Endothelial cell of umbilical vein (primary cell): ENCODE results near the gene NPIPA1. TPM values are rescaled to one million over a fixed set of nuclear protein-coding genes. Genes with fewer than 3 reads are reported as not detected.
"Not testable (repeated sequence)": the region's sequence is repeated elsewhere in the genome, so short reads cannot be mapped to it uniquely, and the experiment has no call there.

ENCODE experiments used
- BruUV-seq: library from RNA; stranded (reverse); fragments of 400-500 nt; replicated peaks from 2 replicates; lab custom pipeline; 2021; lab: Mats Ljungman, UMichigan
- CTCF ChIA-PET: fragments of 300-600, 350-600 bp; sonication (Branson Sonifier 250); formaldehyde crosslinking; loops from one replicate; lab custom pipeline; 2021; ENCODE audit warnings: antibody characterized with exemption, inconsistent platforms; lab: Charles Lee
- POLR2A ChIA-PET: fragments of 300-600, 350-600 bp; sonication (Branson Sonifier 250); formaldehyde crosslinking; loops from one replicate; lab custom pipeline; 2021; ENCODE audit warnings: antibody characterized with exemption, inconsistent platforms; lab: Charles Lee
- DNase-seq: peaks from one replicate; pipeline ENCODE4 v3.0.0-alpha.2; 2011; ENCODE audit warnings: low read depth, low spot score
- FAIRE-seq: peaks from 2 replicates; lab custom pipeline; 2011; peaks lifted over from hg19 to GRCh38; lab: Jason Lieb, UNC
- H2AFZ ChIP-seq: 2 replicates; pipeline ENCODE4 v1.6.0; 2012; ENCODE audit warnings: low read depth, low read length, control low read depth, inconsistent platforms
- H3K27ac ChIP-seq: 2 replicates; pipeline ENCODE4 v1.5.1; 2011; ENCODE audit warnings: low read depth, mild to moderate bottlenecking, control low read depth, low read length, moderate library complexity; ENCODE audit not compliant: insufficient read depth
- H3K27me3 ChIP-seq, 2 experiments: 2 replicates each; pipeline versions ENCODE4 v1.6.0 to v1.6.1; 2011; ENCODE audit warnings: low read length in 2 of 2, mixed read lengths in 1 of 2; ENCODE audit not compliant: control insufficient read depth in 2 of 2, insufficient read depth in 2 of 2
- H3K36me3 ChIP-seq, 2 experiments: 2 replicates in 1 of 2; 3 replicates in 1 of 2; pipeline ENCODE4 v1.5.1; 2011; ENCODE audit warnings: low read length in 2 of 2, mild to moderate bottlenecking in 1 of 2, moderate library complexity in 1 of 2; ENCODE audit not compliant: control insufficient read depth in 2 of 2, insufficient read depth in 2 of 2; ENCODE audit errors: extremely low read depth in 1 of 2
- H3K4me1 ChIP-seq: 3 replicates; pipeline ENCODE4 v1.5.1; 2011; ENCODE audit warnings: mild to moderate bottlenecking, low read length; ENCODE audit not compliant: control insufficient read depth, insufficient read depth; ENCODE audit errors: extremely low read depth
- H3K4me2 ChIP-seq: 2 replicates; pipeline ENCODE4 v1.6.1; 2011; ENCODE audit warnings: low read length, control low read depth, mixed read lengths; ENCODE audit not compliant: insufficient read depth
- H3K4me3 ChIP-seq, 3 experiments: fragments of 200-600 bp in 1 of 3; sonication (generic), shearing (Covaris generic) in 1 of 3; replicated peaks in 1 of 3; 2 replicates each; pipeline ENCODE4 v1.5.1; 2011 to 2016; ENCODE audit warnings: control low read depth in 3 of 3, low read length in 3 of 3, mild to moderate bottlenecking in 2 of 3, inconsistent platforms in 1 of 3, low read depth in 1 of 3, moderate library complexity in 1 of 3; ENCODE audit not compliant: insufficient read depth in 1 of 3
- H3K79me2 ChIP-seq: 2 replicates; pipeline ENCODE4 v1.6.0; 2012; ENCODE audit warnings: low read length, inconsistent platforms; ENCODE audit not compliant: control insufficient read depth, insufficient read depth
- H3K9ac ChIP-seq: replicated peaks from 2 replicates; pipeline ENCODE3; 2011; ENCODE audit warnings: low read length, control low read depth; ENCODE audit not compliant: insufficient read depth; ENCODE audit errors: extremely low read depth
- H3K9me1 ChIP-seq: replicated peaks from 3 replicates; pipeline ENCODE4 v1.6.0; 2011; ENCODE audit warnings: mild to moderate bottlenecking, low read length; ENCODE audit not compliant: control insufficient read depth, insufficient read depth; ENCODE audit errors: extremely low read depth
- H3K9me3 ChIP-seq: replicated peaks from 2 replicates; pipeline ENCODE4 v1.5.1; 2012; ENCODE audit warnings: low read length, inconsistent platforms; ENCODE audit not compliant: control insufficient read depth, insufficient read depth
- H4K20me1 ChIP-seq: replicated peaks from 2 replicates; pipeline ENCODE3; 2011; ENCODE audit warnings: mild to moderate bottlenecking, low read length; ENCODE audit not compliant: control insufficient read depth, insufficient read depth; ENCODE audit errors: extremely low read depth
- dilution Hi-C: fragments of 300-500 bp; cut with MboI; formaldehyde crosslinking; loops from one replicate; pipeline ENCODE4 v1.15.0; 2019; ENCODE audit warnings: low sequenced_read_pairs; ENCODE audit not compliant: extremely low pct_ligation_motif_present
- intact Hi-C: fragments of 100-400 bp; cut with micrococcal nuclease; formaldehyde crosslinking; loops from one replicate; pipeline ENCODE4 v1.10.0; 2022
- polyA plus RNA-seq, 4 experiments: library from polyadenylated mRNA; depleted of rRNA in 3 of 4; stranded (reverse) in 3 of 4; unstranded in 1 of 4; fragments of >200 nt; gene quantifications; 2 replicates each; pipeline versions ENCODE4 v1.2.1 to v1.2.3, GENCODE V29; 2011 to 2012; ENCODE audit warnings: missing spikeins in 1 of 4
- total RNA-seq: library from RNA; stranded (reverse); gene quantifications from 2 replicates; pipeline ENCODE4 v1.2.3, GENCODE V29; 2021

The NPIPA1 gene
- total and polyA plus RNA-seq, 2 donors (not counting 3 experiments of a cell fraction or from before 2014, with no cell fraction given): 53.2 to 96.1 TPM

- H3K4me1 ChIP-seq, DNase-seq, H3K4me2 ChIP-seq, H3K36me3 ChIP-seq, BruUV-seq, H3K27me3 ChIP-seq, H3K79me2 ChIP-seq, H3K9ac ChIP-seq, POLR2A ChIA-PET, H3K9me3 ChIP-seq, H2AFZ ChIP-seq, intact Hi-C loops, H3K4me3 ChIP-seq, H3K27ac ChIP-seq, dilution Hi-C loops, H3K9me1 ChIP-seq, H4K20me1 ChIP-seq, FAIRE-seq, CTCF ChIA-PET: not testable (repeated sequence)
Measured at GRCh38 chr16:14897006-14897664, 40.1 kb upstream of the NPIPA1 start.

GRCh38 chr16:14898162-14898561 lies 39.1 kb upstream of the NPIPA1 start:
- H3K27me3 ChIP-seq, H3K27ac ChIP-seq, H3K4me1 ChIP-seq, DNase-seq, intact Hi-C loops, dilution Hi-C loops, H3K9ac ChIP-seq, H3K4me2 ChIP-seq, H3K9me3 ChIP-seq, H3K4me3 ChIP-seq, H3K9me1 ChIP-seq, POLR2A ChIA-PET, H4K20me1 ChIP-seq, H2AFZ ChIP-seq, FAIRE-seq, H3K79me2 ChIP-seq, CTCF ChIA-PET, H3K36me3 ChIP-seq, BruUV-seq: not testable (repeated sequence)

- CTCF ChIA-PET, H4K20me1 ChIP-seq, POLR2A ChIA-PET, H3K9ac ChIP-seq, H3K4me2 ChIP-seq, H2AFZ ChIP-seq, H3K9me3 ChIP-seq, H3K27me3 ChIP-seq, H3K79me2 ChIP-seq, DNase-seq, FAIRE-seq, H3K4me1 ChIP-seq, dilution Hi-C loops, intact Hi-C loops, H3K9me1 ChIP-seq, H3K4me3 ChIP-seq, H3K36me3 ChIP-seq, BruUV-seq, H3K27ac ChIP-seq: not testable (repeated sequence)
Measured at GRCh38 chr16:14903191-14903957, 33.9 kb upstream of the NPIPA1 start.

GRCh38 chr16:14909744-14910143 lies 27.5 kb upstream of the NPIPA1 start:
- H3K9ac ChIP-seq, H3K27me3 ChIP-seq, FAIRE-seq, H3K4me3 ChIP-seq, DNase-seq, CTCF ChIA-PET, H3K79me2 ChIP-seq, H3K36me3 ChIP-seq, H3K4me1 ChIP-seq, H3K4me2 ChIP-seq, H2AFZ ChIP-seq, dilution Hi-C loops, H3K27ac ChIP-seq, POLR2A ChIA-PET, intact Hi-C loops, H3K9me1 ChIP-seq, BruUV-seq, H4K20me1 ChIP-seq, H3K9me3 ChIP-seq: not testable (repeated sequence)
